H1 (cell line): ENCODE data around the gene C9orf50. TPM values are rescaled to one million over a fixed set of nuclear protein-coding genes. Genes with fewer than 3 reads are reported as not detected.
"Not testable (repeated sequence)": the region's sequence is repeated elsewhere in the genome, so short reads cannot be mapped to it uniquely, and the experiment has no call there.

Experiments
- CTCF ChIA-PET: fragments of 300-600 bp; sonication (Branson Sonifier 250); formaldehyde crosslinking; loops from one replicate; lab custom pipeline; 2021; ENCODE audit not compliant: partially characterized antibody; lab: Charles Lee
- POLR2A ChIA-PET: fragments of 300-600 bp; sonication (Branson Sonifier 250); formaldehyde crosslinking; loops from one replicate; lab custom pipeline; 2021; ENCODE audit warnings: inconsistent platforms; ENCODE audit not compliant: partially characterized antibody; lab: Charles Lee
- DNase-seq, 2 experiments: peaks; one replicate each; pipeline versions ENCODE4 v3.0.0 to v3.0.0-alpha.2; 2010 to 2022; ENCODE audit warnings: low spot score in 2 of 2, low read depth in 1 of 2, mixed read lengths in 1 of 2
- FAIRE-seq: peaks from 2 replicates; lab custom pipeline; 2011; peaks lifted over from hg19 to GRCh38; lab: Jason Lieb, UNC
- H2AFZ ChIP-seq: 2 replicates; pipeline ENCODE4 v1.8.1; 2012; ENCODE audit warnings: low read length, inconsistent platforms
- H2AK5ac ChIP-seq: 2 replicates; pipeline ENCODE4 v1.6.1; 2013; ENCODE audit warnings: low read depth, low read length
- H2BK120ac ChIP-seq: replicated peaks from 2 replicates; pipeline ENCODE3; 2013; ENCODE audit warnings: low read depth, low read length, inconsistent platforms
- H2BK12ac ChIP-seq: 2 replicates; pipeline ENCODE4 v1.6.1; 2013; ENCODE audit warnings: low read depth, low read length
- H2BK15ac ChIP-seq: 2 replicates; pipeline ENCODE4 v1.6.1; 2013; ENCODE audit warnings: low read length
- H2BK20ac ChIP-seq: 2 replicates; pipeline ENCODE4 v1.6.1; 2013; ENCODE audit warnings: low read length
- H2BK5ac ChIP-seq: 2 replicates; pipeline ENCODE4 v1.6.1; 2013; ENCODE audit warnings: low read depth, low read length
- H3K14ac ChIP-seq: 2 replicates; pipeline ENCODE4 v1.6.1; 2013; ENCODE audit warnings: inconsistent platforms; ENCODE audit not compliant: insufficient read length
- H3K18ac ChIP-seq: 2 replicates; pipeline ENCODE4 v1.6.1; 2013; ENCODE audit warnings: low read length; ENCODE audit errors: extremely low read depth
- H3K23ac ChIP-seq: 2 replicates; pipeline ENCODE4 v1.6.1; 2013; ENCODE audit warnings: inconsistent platforms; ENCODE audit not compliant: insufficient read length
- H3K23me2 ChIP-seq: 2 replicates; pipeline ENCODE4 v1.6.1; 2013; ENCODE audit warnings: low read depth, low read length
- H3K27ac ChIP-seq: 2 replicates; pipeline ENCODE4 v1.6.1; 2011; ENCODE audit warnings: low read depth, low read length, inconsistent platforms
- H3K27me3 ChIP-seq, 4 experiments: replicated peaks in 1 of 4; 1 replicate in 1 of 4; 2 replicates in 3 of 4; pipeline versions ENCODE4 v1.6.1 to v1.8.1; 2011 to 2013; ENCODE audit warnings: low read length in 3 of 4, mild to moderate bottlenecking in 3 of 4, inconsistent platforms in 2 of 4, mixed read lengths in 2 of 4, moderate library complexity in 1 of 4; ENCODE audit not compliant: control insufficient read depth in 3 of 4, insufficient read depth in 3 of 4; ENCODE audit errors: extremely low read depth in 1 of 4
- H3K36me3 ChIP-seq, 4 experiments: 2 replicates each; pipeline versions ENCODE4 v1.6.1 to v1.8.1; 2011 to 2013; ENCODE audit warnings: mild to moderate bottlenecking in 4 of 4, low read length in 3 of 4, moderate library complexity in 2 of 4, control low read depth in 1 of 4, inconsistent platforms in 1 of 4; ENCODE audit not compliant: insufficient read depth in 4 of 4, control insufficient read depth in 2 of 4
- H3K4ac ChIP-seq: replicated peaks from 2 replicates; pipeline ENCODE3; 2013; ENCODE audit warnings: low read length, low read depth, mixed read lengths, inconsistent platforms; ENCODE audit not compliant: insufficient read length
- H3K4me1 ChIP-seq, 4 experiments: replicated peaks in 1 of 4; 1 replicate in 1 of 4; 2 replicates in 3 of 4; pipeline versions ENCODE4 v1.6.1 to v1.8.1; 2011 to 2013; ENCODE audit warnings: low read length in 3 of 4, inconsistent platforms in 2 of 4, mixed read lengths in 1 of 4; ENCODE audit not compliant: insufficient read depth in 4 of 4, control insufficient read depth in 3 of 4
- H3K4me2 ChIP-seq, 2 experiments: 2 replicates each; pipeline versions ENCODE4 v1.6.1 to v1.8.1; 2011 to 2013; ENCODE audit warnings: low read depth in 2 of 2, low read length in 2 of 2, control low read depth in 1 of 2, inconsistent platforms in 1 of 2, mild to moderate bottlenecking in 1 of 2; ENCODE audit not compliant: insufficient read depth in 1 of 2
- H3K4me3 ChIP-seq, 4 experiments: fragments of 200-600, 300-600 bp in 1 of 4; sonication (generic), shearing (Covaris generic), sonication (Bioruptor Twin) in 1 of 4; 2 replicates each; pipeline versions ENCODE4 v1.5.1 to v1.8.1; 2011 to 2016; ENCODE audit warnings: low read length in 4 of 4, low read depth in 3 of 4, control low read depth in 2 of 4, inconsistent platforms in 2 of 4, mild to moderate bottlenecking in 2 of 4, mixed read lengths in 1 of 4, moderate library complexity in 1 of 4; ENCODE audit not compliant: insufficient read depth in 2 of 4; ENCODE audit errors: extremely low read depth in 1 of 4
- H3K56ac ChIP-seq: replicated peaks from 2 replicates; pipeline ENCODE3; 2013; ENCODE audit warnings: low read depth, mild to moderate bottlenecking, mixed read lengths, low read length, inconsistent platforms; ENCODE audit not compliant: insufficient read length
- H3K79me1 ChIP-seq: 2 replicates; pipeline ENCODE4 v1.6.1; 2013; ENCODE audit warnings: low read depth, low read length, control low read depth
- H3K79me2 ChIP-seq, 2 experiments: 2 replicates each; pipeline versions ENCODE4 v1.6.1 to v1.8.1; 2012 to 2013; ENCODE audit warnings: low read length in 2 of 2, mild to moderate bottlenecking in 2 of 2, inconsistent platforms in 1 of 2; ENCODE audit not compliant: insufficient read depth in 2 of 2, control insufficient read depth in 1 of 2
- H3K9ac ChIP-seq, 4 experiments: replicated peaks in 1 of 4; 1 replicate in 1 of 4; 2 replicates in 3 of 4; pipeline versions ENCODE4 v1.6.1 to v1.8.1; 2011 to 2013; ENCODE audit warnings: low read depth in 3 of 4, low read length in 3 of 4, control low read depth in 2 of 4, mild to moderate bottlenecking in 2 of 4, moderate library complexity in 2 of 4, inconsistent platforms in 1 of 4; ENCODE audit errors: extremely low read depth in 1 of 4
- H3K9me3 ChIP-seq, 2 experiments: 2 replicates each; pipeline versions ENCODE4 v1.6.1 to v1.8.1; 2012 to 2013; ENCODE audit warnings: mild to moderate bottlenecking in 2 of 2, moderate library complexity in 2 of 2, control low read depth in 1 of 2, inconsistent platforms in 1 of 2, low read depth in 1 of 2, low read length in 1 of 2, mixed read lengths in 1 of 2; ENCODE audit not compliant: insufficient read depth in 2 of 2
- H4K20me1 ChIP-seq, 2 experiments: replicated peaks in 1 of 2; 2 replicates each; pipeline versions ENCODE3 to v1.8.1; 2011 to 2013; ENCODE audit warnings: inconsistent platforms in 2 of 2, low read length in 2 of 2, mild to moderate bottlenecking in 1 of 2; ENCODE audit not compliant: insufficient read depth in 2 of 2, control insufficient read depth in 1 of 2
- H4K5ac ChIP-seq: 2 replicates; pipeline ENCODE4 v1.6.1; 2013; ENCODE audit warnings: low read length, low read depth, mixed read lengths, inconsistent platforms; ENCODE audit not compliant: insufficient read length
- H4K8ac ChIP-seq: 2 replicates; pipeline ENCODE4 v1.8.0; 2013; ENCODE audit warnings: mild to moderate bottlenecking, moderate library complexity, low read length, inconsistent platforms; ENCODE audit not compliant: insufficient read depth; ENCODE audit errors: extremely low read depth
- H4K91ac ChIP-seq: replicated peaks from 2 replicates; pipeline ENCODE3; 2013; ENCODE audit warnings: low read length, mixed read lengths, inconsistent platforms; ENCODE audit not compliant: insufficient read length
- WGBS, 2 experiments: shearing (Covaris generic) in 1 of 2; methylation state at CpG; one replicate each; pipeline versions ENCODE4 v1.1.6 to v1.1.7; 2013 to 2015; ENCODE audit warnings: low lambda C conversion rate in 2 of 2, mixed read lengths in 2 of 2, inconsistent platforms in 1 of 2, low coverage in 1 of 2, missing lambda C conversion rate in 1 of 2; ENCODE audit not compliant: insufficient replicate concordance in 2 of 2, insufficient coverage in 1 of 2, insufficient read length in 1 of 2; ENCODE audit errors: extremely low coverage in 1 of 2, missing lambda C conversion rate in 1 of 2; 5-methylcytosine and 5-hydroxymethylcytosine counted together
- polyA plus RNA-seq, 7 experiments: library from polyadenylated mRNA; depleted of rRNA in 3 of 7; stranded (reverse) in 5 of 7; unstranded in 2 of 7; fragments of >200 nt in 5 of 7; fragments of 200-250 nt in 2 of 7; gene quantifications; 1 replicate in 5 of 7; 2 replicates in 1 of 7; 4 replicates in 1 of 7; pipeline versions ENCODE4 v1.2.1 to v1.2.3, GENCODE V29; 2011 to 2013; ENCODE audit warnings: missing spikeins in 2 of 7, mixed read lengths in 2 of 7
- total RNA-seq: library from RNA; stranded (reverse); fragmentation: NEBNext Ultra II Directional; extraction: Animal tissue kit (Norgen Biotek cat#: 25700); gene quantifications from 2 replicates; pipeline ENCODE4 v1.2.1, GENCODE V29; 2021

The C9orf50 gene
- total and polyA plus RNA-seq, 2 of the 8 experiments (the other 6 are each of a cell fraction or from before 2014, with no cell fraction given), result not detected

DNA sequence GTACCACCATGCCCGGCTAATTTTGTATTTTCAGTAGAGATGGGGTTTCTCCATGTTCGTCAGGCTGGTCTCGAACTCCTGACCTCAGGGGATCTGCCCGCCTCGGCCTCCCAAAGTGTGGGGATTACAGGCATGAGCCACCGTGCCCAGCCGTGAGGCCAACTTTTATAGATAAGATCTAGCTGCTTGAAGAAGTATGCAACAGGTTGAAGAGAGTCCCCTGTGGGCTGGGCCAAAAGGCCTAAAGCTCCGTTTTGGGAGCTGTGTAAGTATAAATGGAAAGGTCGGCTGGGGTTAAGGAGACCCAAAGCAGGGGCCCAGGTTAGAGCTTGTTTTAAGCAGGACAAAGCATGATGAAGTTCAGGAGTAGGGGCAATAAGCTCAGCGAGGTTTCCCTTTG lies 28.1 kb downstream of the C9orf50 start:
- H3K27ac ChIP-seq, H3K18ac ChIP-seq: not testable (repeated sequence)

More for the DNA sequence above, 28.1 kb downstream of the C9orf50 start:
- not testable (repeated sequence) for H2BK15ac ChIP-seq, H3K36me3 ChIP-seq, H3K79me2 ChIP-seq, H3K4me3 ChIP-seq, H2BK5ac ChIP-seq, FAIRE-seq, H4K5ac ChIP-seq, H4K91ac ChIP-seq, H2BK20ac ChIP-seq, H3K9ac ChIP-seq, DNase-seq, H3K4me2 ChIP-seq, H3K56ac ChIP-seq, H2BK120ac ChIP-seq, H4K8ac ChIP-seq, H2AFZ ChIP-seq, H3K9me3 ChIP-seq, H2AK5ac ChIP-seq, H3K79me1 ChIP-seq, H3K14ac ChIP-seq, H3K23ac ChIP-seq, H2BK12ac ChIP-seq, H3K23me2 ChIP-seq, H3K4ac ChIP-seq, H4K20me1 ChIP-seq
- POLR2A ChIA-PET, result interaction anchor here (1.1 to 1.8 kb wide), 2 partner anchors 43 to 415 kb away, joined by 3 to 6 read pairs; partner anchors contain the start of gene IER5L
- CTCF ChIA-PET, result interaction anchor here (0.6 to 3.2 kb wide), 11 partner anchors 8 to 453 kb away, joined by 3 to 13 read pairs (median 4); no protein-coding TSS in a partner anchor
- Histone ChIP-seq H3K27me3 (peaks cover 0 to 16% (median 10%) of the 10 kb centered on the region in 4 experiments; a peak in 4 of 7 replicates), H3K4me1 (peaks cover 0 to 20% (median 9%) of the 10 kb centered on the region in 4 experiments; a peak in 6 of 7 replicates)
- WGBS, 2 experiments, result 82% methylated on average over 10 of the region's 10 CpGs; no CpG with 5 or more reads in 1 of the 2 experiments
